Measurements from ENCODE around the gene NGB. TPM values are rescaled to one million over a fixed set of nuclear protein-coding genes. Genes with fewer than 3 reads are reported as not detected.

Gene NGB
- total and polyA plus RNA-seq, 2 of the 8 experiments (the other 6 are each of a cell fraction or from before 2014, with no cell fraction given) = 0.30 to 0.60 TPM

GRCh38 chr14:77309131-77309530, 38.1 kb upstream of the NGB start:
- 92% methylated on average over 4 of the region's 4 CpGs; no CpG with 5 or more reads in 1 of the 2 experiments for WGBS, 2 experiments (ENCODE audit: extremely low coverage in 1 of 2, insufficient coverage in 1 of 2, insufficient read length in 1 of 2, insufficient replicate concordance in 2 of 2, low coverage in 1 of 2, low lambda C conversion rate in 2 of 2, missing lambda C conversion rate in 1 of 2)
- CTCF ChIA-PET (ENCODE audit: partially characterized antibody) = interaction anchor here (1.0 to 8.6 kb wide), 5 partner anchors 10 to 158 kb away, joined by 3 to 353 read pairs (median 3); no protein-coding TSS in a partner anchor
- no peak overlapping the region for H3K27ac ChIP-seq (ENCODE audit: low read depth, low read length)
- no peaks in the 10 kb centered on the region for H3K9me3 ChIP-seq (ENCODE audit: insufficient read depth in 2 of 2, low read depth in 1 of 2, low read length in 1 of 2)
- no peak overlapping the region for H2BK120ac ChIP-seq (replicated peaks; ENCODE audit: low read depth, low read length)
- H3K23ac ChIP-seq (ENCODE audit: insufficient read length) = no peak overlapping the region
- DNase-seq (ENCODE audit: low read depth in 1 of 2, low spot score in 2 of 2) = no peak
- no peak overlapping the region for H2BK12ac ChIP-seq (ENCODE audit: low read depth, low read length)
- no peak overlapping the region for H2BK20ac ChIP-seq (ENCODE audit: low read length)
- H3K36me3 ChIP-seq (ENCODE audit: control insufficient read depth in 2 of 4, insufficient read depth in 4 of 4, low read length in 3 of 4) = peaks cover 0 to 5% (median 0%) of the 10 kb centered on the region in 4 experiments; a peak in 2 of 8 replicates
- H3K4ac ChIP-seq (replicated peaks; ENCODE audit: insufficient read length, low read depth, low read length) = no peak overlapping the region
- peaks cover 2 to 11% (median 8%) of the 10 kb centered on the region in 4 experiments; a peak in 6 of 7 replicates for H3K4me1 ChIP-seq (replicated peaks in 1 of 4; ENCODE audit: control insufficient read depth in 3 of 4, insufficient read depth in 4 of 4, low read length in 3 of 4)
- peaks cover 0 to 11% of the 10 kb centered on the region in 2 experiments; a peak in 1 of 4 replicates for H3K79me2 ChIP-seq (ENCODE audit: control insufficient read depth in 1 of 2, insufficient read depth in 2 of 2, low read length in 2 of 2)
- H3K4me3 ChIP-seq (ENCODE audit: extremely low read depth in 1 of 4, insufficient read depth in 2 of 4, low read depth in 3 of 4, low read length in 4 of 4) = no peak overlapping the region
- no peak overlapping the region for H4K91ac ChIP-seq (replicated peaks; ENCODE audit: insufficient read length, low read length)
- H3K56ac ChIP-seq (replicated peaks; ENCODE audit: insufficient read length, low read depth, low read length) = no peak overlapping the region
- H3K4me2 ChIP-seq (ENCODE audit: insufficient read depth in 1 of 2, low read depth in 2 of 2, low read length in 2 of 2) = no peak overlapping the region
- POLR2A ChIA-PET (ENCODE audit: partially characterized antibody) = interaction anchor here (1.0 kb wide), 1 partner anchor 48 kb away, joined by 3 read pairs; no protein-coding TSS in a partner anchor
- FAIRE-seq = no peak
- H2AK5ac ChIP-seq (ENCODE audit: low read depth, low read length) = no peak overlapping the region
- peaks cover 2% of the 10 kb centered on the region; the same call in 1 of the 2 replicates for H3K79me1 ChIP-seq (ENCODE audit: low read depth, low read length)
- H3K27me3 ChIP-seq (replicated peaks in 1 of 4; ENCODE audit: control insufficient read depth in 3 of 4, extremely low read depth in 1 of 4, insufficient read depth in 3 of 4, low read length in 3 of 4) = no peaks in the 10 kb centered on the region
- H3K9ac ChIP-seq (replicated peaks in 1 of 4; ENCODE audit: extremely low read depth in 1 of 4, low read depth in 3 of 4, low read length in 3 of 4) = no peak overlapping the region; a peak in 1 of 7 replicates
- H3K18ac ChIP-seq (ENCODE audit: extremely low read depth, low read length) = no peak overlapping the region
- no peaks in the 10 kb centered on the region for H4K20me1 ChIP-seq (replicated peaks in 1 of 2; ENCODE audit: control insufficient read depth in 1 of 2, insufficient read depth in 2 of 2, low read length in 2 of 2)
- H2BK5ac ChIP-seq (ENCODE audit: low read depth, low read length) = no peak overlapping the region
- H2BK15ac ChIP-seq (ENCODE audit: low read length) = no peak overlapping the region
- H2AFZ ChIP-seq (ENCODE audit: low read length) = no peak overlapping the region
- H3K14ac ChIP-seq (ENCODE audit: insufficient read length) = no peak overlapping the region
- no peaks in the 10 kb centered on the region for H3K23me2 ChIP-seq (ENCODE audit: low read depth, low read length)
- H4K5ac ChIP-seq (ENCODE audit: insufficient read length, low read depth, low read length) = no peak overlapping the region
- H4K8ac ChIP-seq (ENCODE audit: extremely low read depth, insufficient read depth, low read length) = no peak overlapping the region
- TF ChIP-seq RBBP5 (IDR thresholded peaks at IDR 0.05; ENCODE audit: borderline replicate concordance, low read depth, low read length) (no peak), MAFK (IDR thresholded peaks at IDR 0.05; ENCODE audit: low read depth, low read length) (no peak), SIRT6 (IDR thresholded peaks at IDR 0.05; ENCODE audit: low read length) (no peak), JUND (IDR thresholded peaks at IDR 0.05; ENCODE audit: low read length) (no peak), SP1 (IDR thresholded peaks at IDR 0.05; ENCODE audit: low read depth, low read length) (no peak), EP300 (IDR thresholded peaks at IDR 0.05; ENCODE audit: borderline replicate concordance in 1 of 2, low read depth in 2 of 2, low read length in 2 of 2) (no peak), NANOG (IDR thresholded peaks at IDR 0.05; ENCODE audit: insufficient read depth, low read depth, low read length, poor library complexity, severe bottlenecking) (no peak), CBX5 (IDR thresholded peaks at IDR 0.05; ENCODE audit: low read depth, low read length) (no peak), KDM1A (IDR thresholded peaks at IDR 0.05; ENCODE audit: borderline replicate concordance, low read length) (no peak), EGR1 (IDR thresholded peaks at IDR 0.05; ENCODE audit: borderline replicate concordance, low read depth, low read length) (no peak), POLR2A (IDR thresholded peaks at IDR 0.05; ENCODE audit: control extremely low read depth in 1 of 2, low read depth in 2 of 2, low read length in 2 of 2) (no peak), SUZ12 (IDR thresholded peaks at IDR 0.05; ENCODE audit: low read length) (no peak), SIN3A (conservative IDR thresholded peaks at IDR 0.05 in 1 of 2, IDR thresholded peaks at IDR 0.05 in 1 of 2; ENCODE audit: low read depth in 1 of 2, low read length in 2 of 2) (no peak), TAF1 (IDR thresholded peaks at IDR 0.05; ENCODE audit: low read depth, low read length) (no peak), CBX8 (IDR thresholded peaks at IDR 0.05; ENCODE audit: borderline replicate concordance, low read depth, low read length) (no peak)

Data from H1 (cell line).